OCI-LY7 (cell line): ENCODE measurements around the gene ZNF445. TPM values are rescaled to one million over a fixed set of nuclear protein-coding genes. Genes with fewer than 3 reads are reported as not detected.
"Not testable (repeated sequence)": the region's sequence is repeated elsewhere in the genome, so short reads cannot be mapped to it uniquely, and the experiment has no call there.

ENCODE experiments used
- BruUV-seq: library from RNA; stranded (reverse); fragments of 400-500 nt; replicated peaks from 2 replicates; lab custom pipeline; 2021; lab: Mats Ljungman, UMichigan
- CTCF ChIA-PET: fragments of 300-600 bp; sonication (Branson Sonifier 250); formaldehyde crosslinking; loops from one replicate; lab custom pipeline; 2022; ENCODE audit warnings: antibody characterized with exemption; ENCODE audit not compliant: unreplicated experiment; lab: Charles Lee
- POLR2A ChIA-PET: fragments of 300-600 bp; sonication (Branson Sonifier 250); formaldehyde crosslinking; loops from one replicate; lab custom pipeline; 2022; ENCODE audit warnings: antibody characterized with exemption; lab: Charles Lee
- DNase-seq: peaks from one replicate; pipeline ENCODE4 v3.0.0-alpha.2; 2015; ENCODE audit warnings: low spot score
- H2AFZ ChIP-seq: fragments of 200-600 bp; sonication (generic), shearing (Covaris generic); 2 replicates; pipeline ENCODE4 v1.6.1; 2014; ENCODE audit warnings: mild to moderate bottlenecking, antibody characterized with exemption, low read length, moderate library complexity
- H3K27ac ChIP-seq: fragments of 200-600 bp; sonication (generic); 2 replicates; pipeline ENCODE4 v1.5.1; 2014; ENCODE audit warnings: mixed run types, low read depth, mild to moderate bottlenecking, moderate library complexity, low read length, inconsistent platforms; ENCODE audit not compliant: poor library complexity, severe bottlenecking
- H3K36me3 ChIP-seq: fragments of 200-600 bp; sonication (generic); 2 replicates; pipeline ENCODE4 v1.6.1; 2014; ENCODE audit warnings: mild to moderate bottlenecking, antibody characterized with exemption, low read length, moderate library complexity, mixed read lengths; ENCODE audit not compliant: insufficient read depth
- H3K4me1 ChIP-seq: fragments of 200-600 bp; sonication (generic); 2 replicates; pipeline ENCODE4 v1.5.1; 2014; ENCODE audit warnings: mild to moderate bottlenecking, low read length; ENCODE audit not compliant: insufficient read depth, poor library complexity, severe bottlenecking
- H3K4me2 ChIP-seq: fragments of 200-600 bp; sonication (generic); 2 replicates; pipeline ENCODE4 v1.6.1; 2014; ENCODE audit warnings: mild to moderate bottlenecking, low read length
- H3K4me3 ChIP-seq: fragments of 200-600 bp; sonication (generic); 2 replicates; pipeline ENCODE4 v1.5.1; 2014; ENCODE audit warnings: mild to moderate bottlenecking, low read depth, low read length; ENCODE audit not compliant: poor library complexity, severe bottlenecking
- H3K79me2 ChIP-seq: fragments of 200-600 bp; sonication (generic); 2 replicates; pipeline ENCODE4 v1.6.1; 2016; ENCODE audit warnings: low read depth, mild to moderate bottlenecking, low read length, moderate library complexity, mixed read lengths; ENCODE audit not compliant: insufficient read depth
- H3K9me2 ChIP-seq: fragments of 200-600 bp; sonication (generic); 2 replicates; pipeline ENCODE4 v1.6.1; 2016; ENCODE audit warnings: mild to moderate bottlenecking, low read length, mixed read lengths; ENCODE audit not compliant: insufficient read depth
- H3K9me3 ChIP-seq: fragments of 200-600 bp; sonication (generic); 2 replicates; pipeline ENCODE4 v1.6.1; 2014; ENCODE audit warnings: mild to moderate bottlenecking, mixed run types, low read length, mixed read lengths
- H4K20me1 ChIP-seq: fragments of 200-600 bp; sonication (generic); 2 replicates; pipeline ENCODE4 v1.6.1; 2014; ENCODE audit warnings: mild to moderate bottlenecking, antibody characterized with exemption, low read length, moderate library complexity, mixed read lengths; ENCODE audit not compliant: insufficient read depth
- EZH2phosphoT487 ChIP-seq: fragments of 200-600 bp; sonication (generic); IDR thresholded peaks from 2 replicates; pipeline ENCODE4 v1.6.1; 2018; ENCODE audit warnings: low read depth, borderline replicate concordance, mild to moderate bottlenecking, mixed run types, antibody characterized with exemption, low read length, moderate library complexity, mixed read lengths
- intact Hi-C: fragments of 100-400 bp; cut with micrococcal nuclease; formaldehyde crosslinking; loops from one replicate; pipeline ENCODE4 v1.10.0; 2022; ENCODE audit not compliant: unreplicated experiment
- total RNA-seq, 2 experiments: library from RNA; depleted of rRNA in 1 of 2; stranded (reverse); fragments of >200 nt in 1 of 2; shearing (Covaris generic) in 1 of 2; gene quantifications; 2 replicates each; pipeline ENCODE4 v1.2.3, GENCODE V29; 2014 to 2022
- TF ChIP-seq, protein P1 (sequence below): fragments of 200-600 bp; sonication (generic); conservative IDR thresholded peaks from 2 replicates; pipeline ENCODE4 v1.5.1; 2014; ENCODE audit warnings: mild to moderate bottlenecking, antibody characterized with exemption, low read length, moderate library complexity, mixed read lengths

ZNF445 gene
- total RNA-seq, 2 experiments from 2014 or later, result 3.4 to 11.7 TPM

DNA sequence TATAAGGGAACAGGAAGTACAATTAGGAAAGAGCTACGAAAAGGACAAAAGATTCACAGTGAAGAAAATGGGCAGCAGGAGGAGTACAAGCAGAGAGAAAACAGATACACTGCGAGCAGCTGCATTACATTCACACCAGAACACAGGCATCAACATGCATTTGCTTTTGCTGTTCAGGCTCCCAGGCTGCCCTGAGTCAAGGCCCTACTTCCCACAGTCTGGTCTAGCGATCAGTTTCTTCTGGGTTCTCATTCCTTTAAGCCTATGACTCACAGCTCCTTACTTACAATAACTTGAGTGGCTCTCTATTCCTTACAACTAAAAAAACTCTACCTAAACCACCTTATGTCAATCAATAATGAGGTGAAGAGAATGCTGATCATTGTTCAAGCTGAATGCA, 24.5 kb upstream of the ZNF445 start:
- BruUV-seq, result no TSS peak

DNA sequence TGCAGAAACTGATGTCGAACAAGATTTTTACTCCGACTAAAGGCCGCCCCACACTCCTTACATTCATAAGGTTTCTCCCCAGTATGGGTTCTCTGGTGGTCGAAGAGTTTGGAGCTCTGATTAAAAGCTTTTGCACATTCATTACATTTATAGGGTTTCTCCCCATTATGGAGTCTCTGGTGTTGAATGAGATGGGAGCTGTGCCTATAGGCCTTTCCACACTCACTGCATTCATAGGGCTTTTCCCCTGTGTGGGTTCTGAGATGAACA, 22.4 kb upstream of the ZNF445 start:
- H3K9me3 ChIP-seq, CTCF ChIA-PET: not testable (repeated sequence)

More for the DNA sequence above, 24.5 kb upstream of the ZNF445 start:
- Histone ChIP-seq H3K4me3 (no peak overlapping the region), H3K9me2 (no peaks in the 10 kb centered on the region), H3K4me1 (no peaks in the 10 kb centered on the region), H3K4me2 (no peak overlapping the region), H3K27ac (no peak overlapping the region), H4K20me1 (no peaks in the 10 kb centered on the region), H3K36me3 (peaks cover 11% of the 10 kb centered on the region; the same call in 1 of the 2 replicates), H3K79me2 (no peaks in the 10 kb centered on the region), H2AFZ (no peak overlapping the region), H3K9me3 (peaks cover 10% of the 10 kb centered on the region; the same call in 1 of the 2 replicates)
- TF ChIP-seq, protein P1, sequence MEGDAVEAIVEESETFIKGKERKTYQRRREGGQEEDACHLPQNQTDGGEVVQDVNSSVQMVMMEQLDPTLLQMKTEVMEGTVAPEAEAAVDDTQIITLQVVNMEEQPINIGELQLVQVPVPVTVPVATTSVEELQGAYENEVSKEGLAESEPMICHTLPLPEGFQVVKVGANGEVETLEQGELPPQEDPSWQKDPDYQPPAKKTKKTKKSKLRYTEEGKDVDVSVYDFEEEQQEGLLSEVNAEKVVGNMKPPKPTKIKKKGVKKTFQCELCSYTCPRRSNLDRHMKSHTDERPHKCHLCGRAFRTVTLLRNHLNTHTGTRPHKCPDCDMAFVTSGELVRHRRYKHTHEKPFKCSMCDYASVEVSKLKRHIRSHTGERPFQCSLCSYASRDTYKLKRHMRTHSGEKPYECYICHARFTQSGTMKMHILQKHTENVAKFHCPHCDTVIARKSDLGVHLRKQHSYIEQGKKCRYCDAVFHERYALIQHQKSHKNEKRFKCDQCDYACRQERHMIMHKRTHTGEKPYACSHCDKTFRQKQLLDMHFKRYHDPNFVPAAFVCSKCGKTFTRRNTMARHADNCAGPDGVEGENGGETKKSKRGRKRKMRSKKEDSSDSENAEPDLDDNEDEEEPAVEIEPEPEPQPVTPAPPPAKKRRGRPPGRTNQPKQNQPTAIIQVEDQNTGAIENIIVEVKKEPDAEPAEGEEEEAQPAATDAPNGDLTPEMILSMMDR, result no peak
- no peak for TF ChIP-seq EZH2phosphoT487
- intact Hi-C loops, result no loop called here
- ChIA-PET CTCF (no interaction called here), POLR2A (no interaction called here)
- DNase-seq, result no peak

DNA sequence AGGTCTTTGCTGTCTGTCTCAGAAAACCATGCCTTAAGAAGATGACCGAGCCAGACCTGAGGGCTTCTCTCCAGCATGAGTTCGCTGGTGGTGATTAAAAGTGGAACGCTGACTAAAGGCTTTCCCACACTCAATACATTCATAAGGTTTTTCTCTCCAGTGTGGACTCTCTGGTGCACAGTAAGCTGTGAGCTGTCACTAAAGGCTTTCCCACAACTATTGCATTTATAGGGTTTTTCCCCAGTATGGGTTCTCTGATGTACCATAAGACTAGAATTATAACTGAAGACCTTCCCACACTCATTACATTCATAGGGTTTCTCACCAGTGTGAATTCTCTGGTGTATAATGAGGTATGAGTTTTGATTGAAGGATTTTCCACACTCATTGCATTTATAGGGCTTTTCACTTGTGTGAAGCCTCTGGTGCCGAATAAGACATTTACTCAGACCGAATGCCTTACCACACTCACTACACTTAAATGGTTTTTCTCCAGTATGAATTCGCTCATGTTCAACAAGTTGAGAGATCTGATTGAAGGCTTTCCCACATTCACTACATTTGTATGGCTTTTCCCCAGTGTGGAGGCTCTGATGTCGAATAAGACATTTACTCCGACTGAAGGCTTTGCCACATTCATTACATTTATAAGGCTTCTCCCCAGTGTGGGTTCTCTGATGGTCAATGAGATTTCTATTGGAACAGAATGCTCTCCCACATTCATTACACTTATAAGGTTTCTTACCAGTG, 21.9 kb upstream of the ZNF445 start:
- H3K4me1 ChIP-seq, result no peaks in the 10 kb centered on the region
- TF ChIP-seq, protein P1, result no peak
- H3K4me2 ChIP-seq, result no peak overlapping the region
- POLR2A ChIA-PET, result interaction anchor here (0.9 kb wide), 1 partner anchor 164 kb away, joined by 6 read pairs; no protein-coding TSS in a partner anchor
- no peaks in the 10 kb centered on the region for H3K79me2 ChIP-seq
- peaks cover 10% of the 10 kb centered on the region; the same call in 1 of the 2 replicates for H3K9me3 ChIP-seq
- peaks cover 11% of the 10 kb centered on the region; the same call in 1 of the 2 replicates for H3K36me3 ChIP-seq
- DNase-seq, result no peak
- no peak overlapping the region for H2AFZ ChIP-seq
- no peaks in the 10 kb centered on the region for H3K9me2 ChIP-seq
- H3K4me3 ChIP-seq, result no peak overlapping the region
- BruUV-seq, result no TSS peak
- intact Hi-C loops, result no loop called here
- no peak overlapping the region for H3K27ac ChIP-seq
- CTCF ChIA-PET, result no interaction called here
- H4K20me1 ChIP-seq, result no peaks in the 10 kb centered on the region

More for the DNA sequence above, 22.4 kb upstream of the ZNF445 start:
- H3K4me3 ChIP-seq, H3K9me2 ChIP-seq, H4K20me1 ChIP-seq, DNase-seq, H3K79me2 ChIP-seq, H3K4me1 ChIP-seq, intact Hi-C loops, H3K4me2 ChIP-seq, H3K27ac ChIP-seq, H2AFZ ChIP-seq: not testable (repeated sequence)
- H3K36me3 ChIP-seq, result peaks cover 11% of the 10 kb centered on the region; the same call in 1 of the 2 replicates
- POLR2A ChIA-PET, result interaction anchor here (1.2 kb wide), 1 partner anchor 11 kb away, joined by 3 read pairs; no protein-coding TSS in a partner anchor
- BruUV-seq, result TSS peak; percentile 48
